Measurements from ENCODE around the gene ADAMTSL2. TPM values are rescaled to one million over a fixed set of nuclear protein-coding genes. Genes with fewer than 3 reads are reported as not detected.

The ADAMTSL2 gene
- total RNA-seq: 0.15 to 0.31 TPM (median 0.23 TPM) in 3 replicates
- long read RNA-seq: 0 reads

DNA sequence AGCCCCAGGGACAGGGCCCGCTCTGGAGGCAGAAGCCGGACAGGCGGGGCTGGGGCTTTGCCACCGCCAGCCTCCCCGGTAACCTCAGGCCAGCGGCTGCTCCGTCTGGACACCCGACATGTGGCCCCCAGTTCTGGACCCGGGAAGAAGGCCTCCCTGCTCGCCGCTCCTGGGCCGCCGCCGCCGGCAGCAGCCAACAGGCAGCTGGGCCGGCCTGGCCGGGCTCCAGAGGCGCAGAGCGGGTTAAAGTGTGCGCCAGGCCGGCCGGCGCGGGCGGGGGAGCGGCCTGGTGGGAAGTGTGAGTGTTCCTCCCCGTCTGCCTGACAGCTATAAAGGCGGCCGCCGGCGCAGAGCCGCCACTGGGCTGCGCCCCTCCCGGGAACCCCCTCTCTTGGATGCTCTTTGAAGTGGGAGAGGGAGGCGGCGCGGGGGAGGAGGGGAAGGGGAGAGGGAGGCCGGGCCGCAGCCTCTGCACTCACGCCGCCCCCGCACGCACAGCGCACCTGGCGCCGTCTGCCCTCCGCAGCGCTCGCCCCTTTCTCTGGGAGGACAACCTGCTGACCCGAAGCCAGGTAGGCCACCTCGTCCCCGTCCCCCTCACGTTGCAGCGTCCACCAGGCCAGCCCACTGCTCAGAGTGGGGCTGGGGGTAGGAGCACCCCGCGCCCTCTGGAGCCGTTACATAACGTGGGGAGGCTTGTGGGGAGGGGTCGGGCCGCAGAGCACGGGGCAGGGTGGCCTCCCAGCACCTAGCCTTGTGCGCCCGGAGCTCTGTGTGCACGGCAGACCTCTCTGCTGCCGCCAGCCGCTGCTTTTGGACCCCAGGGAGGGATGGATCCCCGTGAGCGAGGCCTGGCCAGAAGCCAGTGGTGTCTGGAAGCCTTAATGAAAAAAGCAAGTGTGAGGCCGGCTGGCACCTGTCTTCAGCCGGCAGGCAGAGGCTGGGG is at the start of gene ADAMTSL2:
Gene ADAMTSL2 (plus strand): TSS at position 359 of the 946 bp plus-strand sequence. CDS start 2,009 bp downstream, outside the sequence.
- Mint-ChIP-seq H3K27me3 (ENCODE audit: low read depth) (peaks cover 5% of the 10 kb centered on the region), H3K4me1 (ENCODE audit: low read depth) (peaks cover 4% of the 10 kb centered on the region), H3K9me3 (ENCODE audit: low read depth) (no peaks in the 10 kb centered on the region), H3K27ac (ENCODE audit: unreplicated experiment) (peak within 1 kb of the TSS; percentile 13), H3K4me3 (ENCODE audit: unreplicated experiment) (no peak within 1 kb of the TSS), H3K36me3 (ENCODE audit: low read depth) (no peaks in the 10 kb centered on the region)
- TF ChIP-seq, protein P1, sequence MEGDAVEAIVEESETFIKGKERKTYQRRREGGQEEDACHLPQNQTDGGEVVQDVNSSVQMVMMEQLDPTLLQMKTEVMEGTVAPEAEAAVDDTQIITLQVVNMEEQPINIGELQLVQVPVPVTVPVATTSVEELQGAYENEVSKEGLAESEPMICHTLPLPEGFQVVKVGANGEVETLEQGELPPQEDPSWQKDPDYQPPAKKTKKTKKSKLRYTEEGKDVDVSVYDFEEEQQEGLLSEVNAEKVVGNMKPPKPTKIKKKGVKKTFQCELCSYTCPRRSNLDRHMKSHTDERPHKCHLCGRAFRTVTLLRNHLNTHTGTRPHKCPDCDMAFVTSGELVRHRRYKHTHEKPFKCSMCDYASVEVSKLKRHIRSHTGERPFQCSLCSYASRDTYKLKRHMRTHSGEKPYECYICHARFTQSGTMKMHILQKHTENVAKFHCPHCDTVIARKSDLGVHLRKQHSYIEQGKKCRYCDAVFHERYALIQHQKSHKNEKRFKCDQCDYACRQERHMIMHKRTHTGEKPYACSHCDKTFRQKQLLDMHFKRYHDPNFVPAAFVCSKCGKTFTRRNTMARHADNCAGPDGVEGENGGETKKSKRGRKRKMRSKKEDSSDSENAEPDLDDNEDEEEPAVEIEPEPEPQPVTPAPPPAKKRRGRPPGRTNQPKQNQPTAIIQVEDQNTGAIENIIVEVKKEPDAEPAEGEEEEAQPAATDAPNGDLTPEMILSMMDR (IDR thresholded peaks at IDR 0.05): no peak
- no peak for DNase-seq (ENCODE audit: low spot score)

DNA sequence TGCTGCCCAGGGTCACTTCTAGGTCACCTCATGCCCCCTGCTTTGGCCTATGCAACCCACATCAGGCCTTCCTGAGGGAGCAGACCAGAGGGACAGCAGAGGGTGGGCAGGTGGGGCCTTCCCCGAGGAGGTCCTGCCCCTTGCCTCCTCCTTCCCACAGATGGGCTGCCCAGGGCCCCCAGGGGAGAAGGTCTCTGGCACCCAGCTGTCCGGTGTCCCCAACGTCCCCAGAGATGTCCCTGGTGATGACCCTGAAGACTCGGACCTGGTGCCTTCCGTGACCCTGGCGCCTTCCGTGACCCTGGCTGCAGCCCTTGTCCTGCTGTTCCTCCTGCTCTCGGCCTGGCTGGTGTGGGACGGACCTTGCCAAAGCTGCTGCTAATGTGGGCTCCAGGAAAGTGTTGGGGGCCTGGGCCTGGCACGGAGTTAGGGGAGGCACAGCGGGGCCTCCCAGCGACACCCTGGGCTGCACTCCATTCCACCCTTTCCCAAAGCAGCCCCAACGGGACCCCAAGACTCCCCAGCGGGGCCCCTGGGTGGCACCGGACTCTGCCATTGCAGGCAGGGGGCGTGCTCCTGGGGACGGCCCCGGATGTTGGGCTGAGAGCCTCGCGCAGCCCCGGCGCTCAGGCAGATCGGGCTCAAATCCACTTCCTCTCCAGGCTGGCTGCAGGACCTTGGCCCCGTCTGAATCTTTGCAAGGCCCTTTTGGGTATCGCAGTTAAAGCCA is 48.8 kb upstream of the ADAMTSL2 start:
- TF ChIP-seq, protein P1 (IDR thresholded peaks at IDR 0.05): no peak
- Mint-ChIP-seq H3K27me3 (ENCODE audit: low read depth) (peaks cover 10% of the 10 kb centered on the region), H3K9me3 (ENCODE audit: low read depth) (no peaks in the 10 kb centered on the region), H3K4me3 (ENCODE audit: unreplicated experiment) (no peak overlapping the region), H3K27ac (ENCODE audit: unreplicated experiment) (no peak overlapping the region), H3K4me1 (ENCODE audit: low read depth) (peaks cover 12% of the 10 kb centered on the region), H3K36me3 (ENCODE audit: low read depth) (no peaks in the 10 kb centered on the region)
- DNase-seq (ENCODE audit: low spot score): peak; percentile 89

DNA sequence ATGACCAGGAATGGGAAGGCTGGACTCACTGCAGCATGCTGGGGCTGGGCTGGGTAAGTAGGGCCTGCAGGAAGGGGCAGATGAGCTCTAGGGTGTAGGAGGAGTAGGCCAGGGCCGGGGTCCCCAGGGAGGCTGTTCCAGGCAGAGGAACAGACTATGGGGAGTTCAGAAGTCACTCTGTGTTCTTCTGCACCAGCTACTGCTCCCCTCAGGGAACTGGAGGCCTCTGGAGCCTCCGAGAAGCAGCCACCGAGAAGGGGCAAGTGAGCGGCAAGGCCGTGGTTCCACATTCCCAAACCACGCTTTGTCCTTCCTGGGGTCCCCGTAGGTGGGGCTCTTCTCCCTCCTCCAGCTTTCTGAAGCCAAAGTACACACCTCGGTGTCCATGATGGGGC is 47.2 kb upstream of the ADAMTSL2 start:
- no peaks in the 10 kb centered on the region for H3K9me3 Mint-ChIP-seq (ENCODE audit: low read depth)
- H3K36me3 Mint-ChIP-seq (ENCODE audit: low read depth): no peaks in the 10 kb centered on the region
- TF ChIP-seq, protein P1 (IDR thresholded peaks at IDR 0.05): no peak

DNA sequence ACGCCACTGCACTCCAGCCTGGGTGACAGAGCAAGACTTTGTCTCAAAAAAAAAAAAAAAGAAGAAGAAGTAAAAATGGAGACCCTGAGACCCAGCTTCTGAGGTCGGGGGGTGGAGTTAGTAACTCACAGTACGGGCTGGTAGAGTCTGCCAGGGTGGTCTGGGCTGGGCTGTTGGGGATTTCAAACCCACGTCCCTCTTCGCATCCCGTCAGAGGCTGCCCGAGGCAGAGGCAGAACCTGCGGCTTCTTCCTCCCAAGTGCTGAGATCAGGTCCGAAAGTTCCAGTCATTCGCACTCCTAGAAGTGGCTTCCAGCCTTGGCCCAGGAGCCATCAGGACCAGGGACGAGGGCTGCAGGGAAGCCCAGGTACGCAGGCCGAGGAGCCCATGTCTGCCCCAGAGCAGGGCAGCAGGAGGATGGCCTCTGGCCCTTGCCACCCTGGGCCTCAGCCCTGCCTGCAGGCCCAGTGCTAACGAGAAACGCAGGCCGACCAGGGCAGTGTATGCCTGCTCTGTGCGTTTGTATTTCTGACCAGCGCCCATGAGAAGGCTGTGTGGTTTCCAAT is 45.7 kb upstream of the ADAMTSL2 start:
- no peaks in the 10 kb centered on the region for H3K36me3 Mint-ChIP-seq (ENCODE audit: low read depth)
- H3K9me3 Mint-ChIP-seq (ENCODE audit: low read depth): no peaks in the 10 kb centered on the region
- DNase-seq (ENCODE audit: low spot score): peak; percentile 76
- TF ChIP-seq, protein P1 (IDR thresholded peaks at IDR 0.05): no peak
- H3K4me1 Mint-ChIP-seq (ENCODE audit: low read depth): peaks cover 30% of the 10 kb centered on the region
- no peak overlapping the region for H3K4me3 Mint-ChIP-seq (ENCODE audit: unreplicated experiment)
- peaks cover 1% of the 10 kb centered on the region for H3K27me3 Mint-ChIP-seq (ENCODE audit: low read depth)
- H3K27ac Mint-ChIP-seq (ENCODE audit: unreplicated experiment): no peak overlapping the region

More for the DNA sequence above, 47.2 kb upstream of the ADAMTSL2 start:
- Mint-ChIP-seq H3K27ac (ENCODE audit: unreplicated experiment) (no peak overlapping the region), H3K4me1 (ENCODE audit: low read depth) (peaks cover 21% of the 10 kb centered on the region), H3K4me3 (ENCODE audit: unreplicated experiment) (no peak overlapping the region), H3K27me3 (ENCODE audit: low read depth) (peaks cover 9% of the 10 kb centered on the region)
- peak; percentile 52 for DNase-seq (ENCODE audit: low spot score)
